HepG2 (cell line): Measurements from ENCODE around the gene JMJD6. TPM values are rescaled to one million over a fixed set of nuclear protein-coding genes. Genes with fewer than 3 reads are reported as not detected.
A peak's percentile ranks its signal among the peaks of the same experiment; 100 is the strongest.

Experiments used
- CREB1 ChIP-seq, 2 experiments: fragments of 450-650 bp in 1 of 2; IDR thresholded peaks; 2 replicates each; pipeline ENCODE4 v1.6.1; 2016 to 2017; ENCODE audit warnings: control low read depth in 1 of 2, mild to moderate bottlenecking in 1 of 2, missing compliant biosample characterization in 1 of 2, missing genetic modification characterization in 1 of 2
- ELF4 ChIP-seq: sonication (generic); formaldehyde crosslinking; IDR thresholded peaks from 2 replicates; pipeline ENCODE4 v1.5.0; 2020; ENCODE audit warnings: missing genetic modification reagents, mild to moderate bottlenecking, moderate library complexity, borderline replicate concordance
- GLI4 ChIP-seq: sonication (generic); formaldehyde crosslinking; IDR thresholded peaks from 2 replicates; pipeline ENCODE4 v1.5.1; 2020; ENCODE audit warnings: missing genetic modification reagents, mild to moderate bottlenecking, moderate library complexity, borderline replicate concordance
- GLMP ChIP-seq: sonication (generic); formaldehyde crosslinking; IDR thresholded peaks from 2 replicates; pipeline ENCODE4 v1.9.0; 2021; ENCODE audit warnings: missing genetic modification reagents, mild to moderate bottlenecking, borderline replicate concordance
- KLF9 ChIP-seq: IDR thresholded peaks from 2 replicates; pipeline ENCODE4 v1.6.1; 2016; ENCODE audit warnings: low read depth
- MAFF ChIP-seq: IDR thresholded peaks from 2 replicates; pipeline ENCODE4 v1.6.1; 2011; ENCODE audit warnings: low read depth, low read length, improper control_type of control experiment
- NPAS2 ChIP-seq: sonication (generic); formaldehyde crosslinking; IDR thresholded peaks from 2 replicates; pipeline ENCODE4 v1.8.0; 2022; ENCODE audit warnings: mild to moderate bottlenecking, missing genetic modification reagents, borderline replicate concordance
- SNAPC2 ChIP-seq: sonication (generic); formaldehyde crosslinking; IDR thresholded peaks from 2 replicates; pipeline ENCODE4 v1.8.1; 2022; ENCODE audit warnings: mild to moderate bottlenecking, missing genetic modification reagents
- TEAD2 ChIP-seq: sonication (generic); formaldehyde crosslinking; IDR thresholded peaks from 2 replicates; pipeline ENCODE4 v1.9.0; 2021; ENCODE audit warnings: missing genetic modification reagents
- TRIM24 ChIP-seq: sonication (generic); formaldehyde crosslinking; IDR thresholded peaks from 2 replicates; pipeline ENCODE4 v1.8.0; 2022; ENCODE audit warnings: mild to moderate bottlenecking, missing genetic modification reagents
- ZHX2 ChIP-seq, 2 experiments: sonication (generic) in 1 of 2; formaldehyde crosslinking in 1 of 2; IDR thresholded peaks; 2 replicates each; pipeline versions ENCODE4 v1.6.1 to v1.9.0; 2014 to 2022; ENCODE audit warnings: antibody characterized with exemption in 1 of 2, borderline replicate concordance in 1 of 2, inconsistent platforms in 1 of 2, low read depth in 1 of 2, missing genetic modification reagents in 1 of 2
- ZNF143 ChIP-seq: sonication (generic); formaldehyde crosslinking; IDR thresholded peaks from 2 replicates; pipeline ENCODE4 v1.4.0; 2020; ENCODE audit warnings: missing genetic modification reagents
- ZNF414 ChIP-seq: sonication (generic); formaldehyde crosslinking; IDR thresholded peaks from 2 replicates; pipeline ENCODE4 v1.5.0; 2020; ENCODE audit warnings: missing genetic modification reagents
- ZNF503 ChIP-seq: sonication (generic); formaldehyde crosslinking; IDR thresholded peaks from 2 replicates; pipeline ENCODE4 v1.4.0; 2020; ENCODE audit warnings: missing genetic modification reagents
- ZNF713 ChIP-seq: sonication (generic); formaldehyde crosslinking; IDR thresholded peaks from 2 replicates; pipeline ENCODE4 v1.4.0; 2020; ENCODE audit warnings: mild to moderate bottlenecking, missing genetic modification reagents
- ZSCAN29 ChIP-seq: sonication (generic); formaldehyde crosslinking; conservative IDR thresholded peaks from 2 replicates; pipeline ENCODE4 v1.4.0; 2020; ENCODE audit warnings: mild to moderate bottlenecking, missing genetic modification reagents
- polyA plus RNA-seq, 8 experiments: library from polyadenylated mRNA; depleted of rRNA in 3 of 8; stranded (reverse) in 7 of 8; unstranded in 1 of 8; fragments of >200 nt; fragmentation: Illumina TruSeq in 4 of 8; extraction: Trizol in 4 of 8; gene quantifications; 2 replicates each; pipeline versions ENCODE4 v1.2.1 to v1.2.3, GENCODE V29; 2011 to 2016; ENCODE audit warnings: low read depth in 4 of 8, missing spikeins in 1 of 8, mixed read lengths in 1 of 8; ENCODE audit not compliant: insufficient read depth in 1 of 8
- total RNA-seq, 5 experiments: library from RNA; depleted of rRNA; stranded (reverse); fragments of >200 nt; fragmentation: Illumina TruSeq; extraction: Trizol; gene quantifications; 2 replicates each; pipeline ENCODE4 v1.2.3, GENCODE V29; 2016; ENCODE audit warnings: low read depth in 1 of 5

The JMJD6 gene
- total and polyA plus RNA-seq, 2 of the 13 experiments (the other 11 are each of a cell fraction or from before 2014, with no cell fraction given) = 33.6 to 41.0 TPM

- TF ChIP-seq KLF9 (CRISPR knock-in tag) (0 out of 2 replicates have a peak, but pooled peaks have one; percentile 27), MAFF (no peak), NPAS2 (no peak), ZNF503 (CRISPR knock-in tag) (0 out of 2 replicates have a peak, but pooled peaks have one; percentile 15), ZNF414 (CRISPR knock-in tag) (peak; percentile 21; the same call in 1 of the 2 replicates), CREB1 (IDR thresholded peaks at IDR 0.05) (no peak), CREB1 (CRISPR knock-in tag; IDR thresholded peaks at IDR 0.05) (0 out of 2 replicates have a peak, but pooled peaks have one; percentile 23), ZSCAN29 (CRISPR knock-in tag) (0 out of 2 replicates have a peak, but pooled peaks have one; percentile 60), ZNF713 (CRISPR knock-in tag) (0 out of 2 replicates have a peak, but pooled peaks have one; percentile 55), ELF4 (CRISPR knock-in tag) (0 out of 2 replicates have a peak, but pooled peaks have one; percentile 45), SNAPC2 (CRISPR knock-in tag) (peak; percentile 1; the same call in 1 of the 2 replicates), TRIM24 (CRISPR knock-in tag) (0 out of 2 replicates have a peak, but pooled peaks have one; percentile 48), TEAD2 (CRISPR knock-in tag) (no peak), GLI4 (CRISPR knock-in tag) (0 out of 2 replicates have a peak, but pooled peaks have one; percentile 1), ZHX2 (IDR thresholded peaks at IDR 0.05; ENCODE audit: low read depth) (no peak), ZHX2 (CRISPR knock-in tag; IDR thresholded peaks at IDR 0.05; ENCODE audit: borderline replicate concordance) (0 out of 2 replicates have a peak, but pooled peaks have one; percentile 30), GLMP (CRISPR knock-in tag) (no peak), ZNF143 (CRISPR knock-in tag) (no peak)
These were observed 55.7 kb downstream of the JMJD6 start (continued) for GRCh38 chr17:76670718-76671122.
